Nephron progenitor cell (in vitro differentiated cells): ENCODE data around the gene IFNA13.
A peak's percentile ranks its signal among the peaks of the same experiment; 100 is the strongest.

ENCODE experiments used
- DNase-seq: peaks from one replicate; pipeline ENCODE4 v3.0.0; 2021
- H3K27ac Mint-ChIP-seq: 2 replicates; pipeline ENCODE4 v1.8.0; 2021; ENCODE audit warnings: mild to moderate bottlenecking, moderate library complexity, mixed read lengths
- H3K27me3 Mint-ChIP-seq: 2 replicates; pipeline ENCODE4 v1.8.0; 2021; ENCODE audit warnings: mild to moderate bottlenecking, low read depth, mixed read lengths; ENCODE audit not compliant: poor library complexity
- H3K36me3 Mint-ChIP-seq: 2 replicates; pipeline ENCODE4 v1.8.0; 2021; ENCODE audit warnings: low read depth, mixed read lengths
- H3K4me1 Mint-ChIP-seq: 2 replicates; pipeline ENCODE4 v1.8.0; 2021; ENCODE audit warnings: mixed read lengths
- H3K4me3 Mint-ChIP-seq: 2 replicates; pipeline ENCODE4 v1.8.0; 2021; ENCODE audit warnings: mild to moderate bottlenecking, moderate library complexity, mixed read lengths
- H3K9me3 Mint-ChIP-seq: 2 replicates; pipeline ENCODE4 v1.8.0; 2021; ENCODE audit warnings: mild to moderate bottlenecking, moderate library complexity, mixed read lengths
- CTCF ChIP-seq: fragments of 200-600 bp; sonication (generic); IDR thresholded peaks from 2 replicates; pipeline ENCODE4 v1.5.0; 2021; ENCODE audit warnings: antibody characterized with exemption

Gene IFNA13

DNA sequence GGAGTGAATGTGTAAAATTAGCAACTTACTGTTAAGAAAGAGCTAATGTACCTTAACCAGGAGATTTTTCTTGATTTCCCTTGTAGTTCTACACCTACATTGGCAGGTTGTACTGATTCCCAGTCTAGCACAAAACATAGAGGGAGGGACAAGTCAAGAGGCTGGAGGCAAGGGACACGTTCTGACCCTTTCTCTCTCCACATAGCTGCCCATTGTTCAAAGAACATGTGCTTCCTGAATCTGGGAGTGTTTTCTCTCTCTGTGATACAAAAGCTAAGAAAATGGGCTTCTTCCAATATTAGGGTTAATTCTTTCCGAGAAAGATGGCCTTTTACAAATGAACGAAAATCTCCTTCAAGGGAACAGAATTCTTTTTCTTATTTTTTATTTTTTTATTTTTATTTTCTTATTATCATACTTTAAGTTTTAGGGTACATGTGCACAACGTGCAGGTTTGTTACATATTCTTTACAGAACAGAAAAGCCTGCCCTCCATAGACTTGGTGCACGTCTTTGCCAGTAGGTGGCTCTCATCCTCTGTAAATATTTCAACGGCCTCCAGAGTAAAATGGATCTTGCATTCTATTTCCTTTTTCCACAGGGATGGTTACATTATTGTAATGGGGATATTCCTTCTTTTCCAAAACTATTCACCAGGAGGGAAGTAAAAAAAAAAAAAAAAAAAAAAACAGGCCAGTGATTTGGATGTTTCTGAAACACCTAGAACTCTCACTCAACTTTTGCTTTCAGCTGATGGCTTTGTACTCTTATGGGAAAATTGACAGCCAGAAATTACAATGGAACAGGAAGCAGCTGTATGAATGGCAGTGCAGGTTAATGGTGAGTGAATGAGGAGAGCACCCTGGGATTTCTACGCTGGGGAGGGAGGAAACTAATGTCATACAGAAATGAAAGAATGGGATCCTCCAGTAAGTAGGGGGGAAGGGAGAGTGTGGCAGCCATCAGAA, 49.6 kb downstream of the IFNA13 start:
- Mint-ChIP-seq H3K9me3 (no peaks in the 10 kb centered on the region), H3K27me3 (peaks cover 16% of the 10 kb centered on the region), H3K36me3 (peaks cover 9% of the 10 kb centered on the region), H3K4me3 (no peak overlapping the region), H3K4me1 (peaks cover 7% of the 10 kb centered on the region), H3K27ac (no peak overlapping the region)
- TF ChIP-seq CTCF, result peak; percentile 65
- peak; percentile 32 for DNase-seq
